ENCODE results near the gene PIP5KL1.

Gene PIP5KL1

GRCh38 chr9:127924736-127925444 lies 5.7 kb downstream of the PIP5KL1 start:
- no peak overlapping the region for H3K4me3 ChIP-seq (ENCODE audit: low read length)
- peaks cover 32% of the 10 kb centered on the region for H3K4me1 ChIP-seq (ENCODE audit: control insufficient read depth, insufficient read depth, low read length)
- no peak overlapping the region for H3K9ac ChIP-seq (ENCODE audit: low read depth, low read length)
- H3K9me3 ChIP-seq (replicated peaks; ENCODE audit: low read length) = no peaks in the 10 kb centered on the region
- no peaks in the 10 kb centered on the region for H3K36me3 ChIP-seq (ENCODE audit: insufficient read depth, low read length)
- H3K4me2 ChIP-seq (ENCODE audit: low read length) = no peak overlapping the region
- H3K27me3 ChIP-seq (ENCODE audit: control insufficient read depth, insufficient read depth, low read length) = no peaks in the 10 kb centered on the region

- H3K9me3 ChIP-seq (replicated peaks; ENCODE audit: low read length) = no peaks in the 10 kb centered on the region
- H3K27me3 ChIP-seq (ENCODE audit: control insufficient read depth, insufficient read depth, low read length) = no peaks in the 10 kb centered on the region
- peak overlapping the region; percentile 56 for H3K4me2 ChIP-seq (ENCODE audit: low read length)
- H3K4me1 ChIP-seq (ENCODE audit: control insufficient read depth, insufficient read depth, low read length) = peaks cover 43% of the 10 kb centered on the region
- H3K4me3 ChIP-seq (ENCODE audit: low read length) = no peak overlapping the region
- H3K9ac ChIP-seq (ENCODE audit: low read depth, low read length) = peak overlapping the region; percentile 42
- H3K36me3 ChIP-seq (ENCODE audit: insufficient read depth, low read length) = no peaks in the 10 kb centered on the region
Observed at GRCh38 chr9:127923771-127924170, 6.8 kb downstream of the PIP5KL1 start.

- H3K27me3 ChIP-seq (ENCODE audit: control insufficient read depth, insufficient read depth, low read length) = no peaks in the 10 kb centered on the region
- H3K9me3 ChIP-seq (replicated peaks; ENCODE audit: low read length) = no peaks in the 10 kb centered on the region
- H3K4me1 ChIP-seq (ENCODE audit: control insufficient read depth, insufficient read depth, low read length) = peaks cover 48% of the 10 kb centered on the region
- H3K4me2 ChIP-seq (ENCODE audit: low read length) = peak overlapping the region; percentile 56
- no peak overlapping the region for H3K4me3 ChIP-seq (ENCODE audit: low read length)
- H3K36me3 ChIP-seq (ENCODE audit: insufficient read depth, low read length) = no peaks in the 10 kb centered on the region
- H3K9ac ChIP-seq (ENCODE audit: low read depth, low read length) = peak overlapping the region; percentile 42
Observed at GRCh38 chr9:127923046-127923445, 7.5 kb downstream of the PIP5KL1 start.

- no peaks in the 10 kb centered on the region for H3K27me3 ChIP-seq (ENCODE audit: control insufficient read depth, insufficient read depth, low read length)
- H3K4me1 ChIP-seq (ENCODE audit: control insufficient read depth, insufficient read depth, low read length) = peaks cover 52% of the 10 kb centered on the region
- peak overlapping the region; percentile 76 for H3K4me2 ChIP-seq (ENCODE audit: low read length)
- H3K4me3 ChIP-seq (ENCODE audit: low read length) = peak overlapping the region; percentile 57
- no peaks in the 10 kb centered on the region for H3K9me3 ChIP-seq (replicated peaks; ENCODE audit: low read length)
- H3K9ac ChIP-seq (ENCODE audit: low read depth, low read length) = no peak overlapping the region
- no peaks in the 10 kb centered on the region for H3K36me3 ChIP-seq (ENCODE audit: insufficient read depth, low read length)
Observed at GRCh38 chr9:127921557-127922120, 8.9 kb downstream of the PIP5KL1 start.

- Histone ChIP-seq H3K36me3 (ENCODE audit: insufficient read depth, low read length) (no peaks in the 10 kb centered on the region), H3K4me1 (ENCODE audit: control insufficient read depth, insufficient read depth, low read length) (peaks cover 60% of the 10 kb centered on the region), H3K27me3 (ENCODE audit: control insufficient read depth, insufficient read depth, low read length) (no peaks in the 10 kb centered on the region), H3K9ac (ENCODE audit: low read depth, low read length) (no peak overlapping the region), H3K4me3 (ENCODE audit: low read length) (no peak overlapping the region), H3K9me3 (replicated peaks; ENCODE audit: low read length) (no peaks in the 10 kb centered on the region), H3K4me2 (ENCODE audit: low read length) (no peak overlapping the region)
Observed at GRCh38 chr9:127920794-127921193, 9.8 kb downstream of the PIP5KL1 start.

- Histone ChIP-seq H3K9me3 (replicated peaks; ENCODE audit: low read length) (no peaks in the 10 kb centered on the region), H3K4me3 (ENCODE audit: low read length) (no peak overlapping the region), H3K4me2 (ENCODE audit: low read length) (peak overlapping the region; percentile 17), H3K36me3 (ENCODE audit: insufficient read depth, low read length) (no peaks in the 10 kb centered on the region), H3K27me3 (ENCODE audit: control insufficient read depth, insufficient read depth, low read length) (no peaks in the 10 kb centered on the region), H3K9ac (ENCODE audit: low read depth, low read length) (peak overlapping the region; percentile 0), H3K4me1 (ENCODE audit: control insufficient read depth, insufficient read depth, low read length) (peaks cover 71% of the 10 kb centered on the region)
Observed at GRCh38 chr9:127919253-127919815, 11.2 kb downstream of the PIP5KL1 start.

GRCh38 chr9:127918183-127919107 lies 12.1 kb downstream of the PIP5KL1 start:
- H3K27me3 ChIP-seq (ENCODE audit: control insufficient read depth, insufficient read depth, low read length) = no peaks in the 10 kb centered on the region
- H3K4me3 ChIP-seq (ENCODE audit: low read length) = no peak overlapping the region

GRCh38 chr9:127917603-127918002 lies 13.0 kb downstream of the PIP5KL1 start:
- Histone ChIP-seq H3K4me3 (ENCODE audit: low read length) (no peak overlapping the region), H3K4me1 (ENCODE audit: control insufficient read depth, insufficient read depth, low read length) (peaks cover 60% of the 10 kb centered on the region), H3K4me2 (ENCODE audit: low read length) (peak overlapping the region; percentile 80), H3K27me3 (ENCODE audit: control insufficient read depth, insufficient read depth, low read length) (no peaks in the 10 kb centered on the region), H3K9ac (ENCODE audit: low read depth, low read length) (peak overlapping the region; percentile 74), H3K9me3 (replicated peaks; ENCODE audit: low read length) (no peaks in the 10 kb centered on the region), H3K36me3 (ENCODE audit: insufficient read depth, low read length) (peaks cover 5% of the 10 kb centered on the region)

More at GRCh38 chr9:127918183-127919107, 12.1 kb downstream of the PIP5KL1 start:
- Histone ChIP-seq H3K4me1 (ENCODE audit: control insufficient read depth, insufficient read depth, low read length) (peaks cover 65% of the 10 kb centered on the region), H3K9me3 (replicated peaks; ENCODE audit: low read length) (no peaks in the 10 kb centered on the region), H3K4me2 (ENCODE audit: low read length) (peak overlapping the region; percentile 17), H3K36me3 (ENCODE audit: insufficient read depth, low read length) (no peaks in the 10 kb centered on the region), H3K9ac (ENCODE audit: low read depth, low read length) (peak overlapping the region; percentile 0)

GRCh38 chr9:127916720-127917581 lies 13.6 kb downstream of the PIP5KL1 start, which contains the start of gene ST6GALNAC4:
Gene ST6GALNAC4, minus strand, starts transcription at chr9:127917041. Its CDS starts 622 bp downstream, at chr9:127916419.
- Histone ChIP-seq H3K9ac (ENCODE audit: low read depth, low read length) (peak within 1 kb of the TSS; percentile 84), H3K27me3 (ENCODE audit: control insufficient read depth, insufficient read depth, low read length) (no peaks in the 10 kb centered on the region), H3K4me3 (ENCODE audit: low read length) (peak within 1 kb of the TSS; percentile 89), H3K4me2 (ENCODE audit: low read length) (peak within 1 kb of the TSS; percentile 100), H3K36me3 (ENCODE audit: insufficient read depth, low read length) (peaks cover 12% of the 10 kb centered on the region), H3K9me3 (replicated peaks; ENCODE audit: low read length) (no peaks in the 10 kb centered on the region), H3K4me1 (ENCODE audit: control insufficient read depth, insufficient read depth, low read length) (peaks cover 58% of the 10 kb centered on the region)

- Histone ChIP-seq H3K27me3 (ENCODE audit: control insufficient read depth, insufficient read depth, low read length) (no peaks in the 10 kb centered on the region), H3K36me3 (ENCODE audit: insufficient read depth, low read length) (peaks cover 16% of the 10 kb centered on the region), H3K4me2 (ENCODE audit: low read length) (peak overlapping the region; percentile 100), H3K4me3 (ENCODE audit: low read length) (peak overlapping the region; percentile 89), H3K9ac (ENCODE audit: low read depth, low read length) (peak overlapping the region; percentile 84), H3K4me1 (ENCODE audit: control insufficient read depth, insufficient read depth, low read length) (peaks cover 51% of the 10 kb centered on the region), H3K9me3 (replicated peaks; ENCODE audit: low read length) (no peaks in the 10 kb centered on the region)
Observed at GRCh38 chr9:127915801-127916719, 14.5 kb downstream of the PIP5KL1 start.

Data from skeletal muscle satellite cell (primary cell).